IMR-90 (cell line): ENCODE results near the gene TIE1. TPM values are rescaled to one million over a fixed set of nuclear protein-coding genes. Genes with fewer than 3 reads are reported as not detected.

ENCODE experiments used
- ATAC-seq: fragments of 200-7000 bp; cut with Tn5 transposase; 2 replicates; pipeline ENCODE4 v1.9.1; 2020; ENCODE audit warnings: low read depth, mild to moderate bottlenecking, moderate library complexity
- BruUV-seq: library from RNA; stranded (reverse); fragments of 400-500 nt; replicated peaks from 2 replicates; lab custom pipeline; 2021; lab: Mats Ljungman, UMichigan
- CTCF ChIA-PET: fragments of 300-600 bp; formaldehyde crosslinking; extraction: SDS; loops from one replicate; lab custom pipeline; 2021; ENCODE audit warnings: antibody characterized with exemption; lab: Yijun Ruan, JAX
- POLR2A ChIA-PET: fragments of 300-600 bp; sonication (Branson Sonifier 250); formaldehyde crosslinking; loops from one replicate; lab custom pipeline; 2022; ENCODE audit warnings: antibody characterized with exemption; ENCODE audit not compliant: unreplicated experiment; lab: Charles Lee
- DNase-seq: peaks from one replicate; pipeline ENCODE4 v3.0.0; 2013
- H2AFZ ChIP-seq: replicated peaks from 2 replicates; pipeline ENCODE3; 2013; ENCODE audit warnings: low read length, mild to moderate bottlenecking; ENCODE audit not compliant: poor library complexity
- H2AK5ac ChIP-seq: 2 replicates; pipeline ENCODE4 v1.6.1; 2013; ENCODE audit warnings: low read depth, low read length, inconsistent platforms
- H2AK9ac ChIP-seq: replicated peaks from 2 replicates; pipeline ENCODE3; 2013; ENCODE audit warnings: mild to moderate bottlenecking, low read depth, low read length, moderate library complexity; ENCODE audit not compliant: poor library complexity
- H2BK120ac ChIP-seq: 2 replicates; pipeline ENCODE4 v1.6.1; 2013; ENCODE audit warnings: low read depth, low read length, inconsistent platforms
- H2BK15ac ChIP-seq: 3 replicates; pipeline ENCODE4 v1.6.1; 2013; ENCODE audit warnings: low read depth, low read length, inconsistent platforms
- H2BK20ac ChIP-seq: 2 replicates; pipeline ENCODE4 v1.6.1; 2013; ENCODE audit warnings: low read depth, mild to moderate bottlenecking, inconsistent platforms, low read length, moderate library complexity
- H2BK5ac ChIP-seq: 2 replicates; pipeline ENCODE4 v1.6.1; 2013; ENCODE audit warnings: mild to moderate bottlenecking, low read depth, low read length, inconsistent platforms; ENCODE audit not compliant: poor library complexity, severe bottlenecking
- H3K14ac ChIP-seq: replicated peaks from 2 replicates; pipeline ENCODE4 v1.6.1; 2013; ENCODE audit warnings: low read depth, low read length, inconsistent platforms
- H3K18ac ChIP-seq: 2 replicates; pipeline ENCODE4 v1.6.1; 2013; ENCODE audit warnings: low read depth, low read length, control low read depth
- H3K23ac ChIP-seq: 2 replicates; pipeline ENCODE4 v1.6.1; 2013; ENCODE audit warnings: low read depth, low read length, inconsistent platforms
- H3K27ac ChIP-seq: 2 replicates; pipeline ENCODE4 v1.5.1; 2013; ENCODE audit warnings: mild to moderate bottlenecking, control low read depth, low read length; ENCODE audit not compliant: insufficient read depth
- H3K27me3 ChIP-seq: 2 replicates; pipeline ENCODE4 v1.6.1; 2013; ENCODE audit warnings: low read length; ENCODE audit not compliant: control insufficient read depth, insufficient read depth
- H3K36me3 ChIP-seq: 2 replicates; pipeline ENCODE4 v1.6.1; 2013; ENCODE audit warnings: low read length, mixed read lengths; ENCODE audit not compliant: control insufficient read depth, insufficient read depth
- H3K4ac ChIP-seq: 2 replicates; pipeline ENCODE4 v1.6.1; 2013; ENCODE audit warnings: low read depth, low read length, inconsistent platforms
- H3K4me1 ChIP-seq: 2 replicates; pipeline ENCODE4 v1.6.1; 2013; ENCODE audit warnings: low read length, mixed read lengths; ENCODE audit not compliant: control insufficient read depth, insufficient read depth
- H3K4me2 ChIP-seq: 2 replicates; pipeline ENCODE4 v1.6.1; 2013; ENCODE audit warnings: low read depth, mild to moderate bottlenecking, control low read depth, low read length, moderate library complexity
- H3K4me3 ChIP-seq: 2 replicates; pipeline ENCODE4 v1.5.1; 2013; ENCODE audit warnings: low read depth, mild to moderate bottlenecking, control low read depth, low read length, moderate library complexity; ENCODE audit not compliant: insufficient read depth
- H3K56ac ChIP-seq: 2 replicates; pipeline ENCODE4 v1.6.1; 2013; ENCODE audit warnings: low read length, inconsistent platforms; ENCODE audit not compliant: insufficient read depth; ENCODE audit errors: extremely low read depth
- H3K79me1 ChIP-seq, 2 experiments: 2 replicates each; pipeline ENCODE4 v1.6.1; 2013; ENCODE audit warnings: low read length in 2 of 2, inconsistent platforms in 1 of 2, low read depth in 1 of 2
- H3K9ac ChIP-seq: 2 replicates; pipeline ENCODE4 v1.6.1; 2013; ENCODE audit warnings: low read depth, low read length, control low read depth
- H3K9me1 ChIP-seq: 2 replicates; pipeline ENCODE4 v1.6.1; 2013; ENCODE audit warnings: low read length, inconsistent platforms; ENCODE audit not compliant: insufficient read depth
- H3K9me3 ChIP-seq: 2 replicates; pipeline ENCODE4 v1.6.1; 2013; ENCODE audit warnings: low read length; ENCODE audit not compliant: control insufficient read depth, insufficient read depth
- H4K20me1 ChIP-seq: 2 replicates; pipeline ENCODE4 v1.6.1; 2013; ENCODE audit warnings: low read length, inconsistent platforms; ENCODE audit not compliant: insufficient read depth
- H4K5ac ChIP-seq: 2 replicates; pipeline ENCODE4 v1.6.1; 2013; ENCODE audit warnings: mild to moderate bottlenecking, low read depth, low read length, control low read depth
- H4K8ac ChIP-seq, 2 experiments: 2 replicates each; pipeline ENCODE4 v1.6.1; 2013; ENCODE audit warnings: low read depth in 2 of 2, low read length in 2 of 2, control low read depth in 1 of 2, inconsistent platforms in 1 of 2
- H4K91ac ChIP-seq: 2 replicates; pipeline ENCODE4 v1.6.1; 2013; ENCODE audit warnings: low read depth, low read length, inconsistent platforms; ENCODE audit not compliant: insufficient read depth
- BHLHE40 ChIP-seq: fragments of 150-350 bp; IDR thresholded peaks from 2 replicates; pipeline ENCODE4 v1.6.1; 2016; ENCODE audit warnings: mild to moderate bottlenecking, low read depth, low read length
- CHD1 ChIP-seq: IDR thresholded peaks from 2 replicates; pipeline ENCODE4 v1.6.1; 2012; ENCODE audit warnings: low read depth, low read length, improper control_type of control experiment
- FOS ChIP-seq: fragments of 150-350 bp; IDR thresholded peaks from 2 replicates; pipeline ENCODE4 v1.6.1; 2016; ENCODE audit warnings: low read depth, low read length
- MAFK ChIP-seq: IDR thresholded peaks from 2 replicates; pipeline ENCODE4 v1.6.1; 2012; ENCODE audit warnings: low read depth, low read length, improper control_type of control experiment
- NFE2L2 ChIP-seq: fragments of 150-350 bp; IDR thresholded peaks from 2 replicates; pipeline ENCODE4 v1.6.1; 2016; ENCODE audit warnings: low read depth, mild to moderate bottlenecking, low read length
- POLR2A ChIP-seq: IDR thresholded peaks from 2 replicates; pipeline ENCODE4 v1.6.1; 2012; ENCODE audit warnings: mild to moderate bottlenecking, low read depth, low read length
- RAD21 ChIP-seq: IDR thresholded peaks from 2 replicates; pipeline ENCODE4 v1.6.1; 2012; ENCODE audit warnings: low read length, improper control_type of control experiment
- RCOR1 ChIP-seq: IDR thresholded peaks from 2 replicates; pipeline ENCODE4 v1.6.1; 2012; ENCODE audit warnings: mild to moderate bottlenecking, low read length, improper control_type of control experiment; ENCODE audit not compliant: insufficient replicate concordance
- RFX5 ChIP-seq: IDR thresholded peaks from 2 replicates; pipeline ENCODE4 v1.8.0; 2012; ENCODE audit warnings: low read depth, mild to moderate bottlenecking, low read length, moderate library complexity
- SMC3 ChIP-seq: fragments of 150-350 bp; IDR thresholded peaks from 2 replicates; pipeline ENCODE4 v1.6.1; 2016; ENCODE audit warnings: low read depth, mild to moderate bottlenecking, antibody characterized with exemption, low read length, moderate library complexity
- WGBS, 2 experiments: methylation state at CpG; one replicate each; pipeline versions ENCODE4 v1.1.5 to v1.1.7; 2013; ENCODE audit warnings: missing lambda C conversion rate in 2 of 2; ENCODE audit not compliant: insufficient read length in 1 of 2; ENCODE audit errors: extremely low coverage in 2 of 2; 5-methylcytosine and 5-hydroxymethylcytosine counted together
- dilution Hi-C: fragments of 300-500 bp; cut with HindIII; formaldehyde crosslinking; loops from one replicate; pipeline ENCODE4 v1.14.3; 2018; ENCODE audit warnings: low sequenced_read_pairs; ENCODE audit not compliant: unreplicated experiment
- in situ Hi-C: fragments of 300-500 bp; cut with MboI; formaldehyde crosslinking; loops from 3 replicates; pipeline ENCODE4 v1.14.3; 2019; ENCODE audit warnings: low sequenced_read_pairs, inconsistent platforms, mixed read lengths
- intact Hi-C: fragments of 100-400 bp; cut with micrococcal nuclease; formaldehyde crosslinking; loops from 2 replicates; pipeline ENCODE4 v1.10.0; 2022
- polyA plus RNA-seq, 3 experiments: library from polyadenylated mRNA; depleted of rRNA; stranded (reverse); fragments of >200 nt; gene quantifications; 2 replicates each; pipeline ENCODE4 v1.2.3, GENCODE V29; 2012; ENCODE audit warnings: low replicate concordance in 1 of 3
- total RNA-seq: library from RNA; depleted of rRNA; stranded (reverse); fragments of >200 nt; gene quantifications from 2 replicates; pipeline ENCODE4 v1.2.3, GENCODE V29; 2012
- TF ChIP-seq, protein P1 (sequence below): fragments of 150-350 bp; IDR thresholded peaks from 2 replicates; pipeline ENCODE4 v1.6.1; 2017; ENCODE audit warnings: mild to moderate bottlenecking, antibody characterized with exemption, low read length, low read depth
- TF ChIP-seq, protein P2 (sequence below): fragments of 150-350 bp; IDR thresholded peaks from 2 replicates; pipeline ENCODE4 v1.6.1; 2016; ENCODE audit warnings: low read depth, mild to moderate bottlenecking, low read length, moderate library complexity, borderline replicate concordance

TIE1 gene
- total and polyA plus RNA-seq, 2 of the 4 experiments (the other 2 are of a cell fraction): 2.3 to 7.5 TPM

DNA sequence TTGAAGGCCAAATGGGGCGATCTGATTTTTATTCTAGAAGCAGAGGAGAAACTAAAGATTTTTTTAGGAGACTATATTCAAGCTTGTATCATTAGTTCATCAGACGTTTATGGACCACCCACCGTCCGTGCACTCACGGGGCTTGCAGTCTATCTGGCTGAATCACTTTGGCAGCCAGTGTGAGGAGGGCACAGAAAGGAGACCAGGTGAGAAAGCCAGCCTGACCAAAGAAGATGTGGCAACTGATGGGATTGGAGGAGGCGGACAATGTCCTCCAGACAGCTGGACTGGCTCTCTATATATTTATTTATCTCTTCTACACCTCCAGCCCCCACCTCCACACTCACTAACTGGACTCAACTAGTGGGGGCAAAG, 67.9 kb downstream of the TIE1 start:
- Histone ChIP-seq H2BK20ac (no peak overlapping the region), H3K79me1 (peaks cover 34 to 79% of the 10 kb centered on the region in 2 experiments), H2BK15ac (peak overlapping the region; percentile 21; the same call in 1 of the 3 replicates), H3K4ac (peak overlapping the region; percentile 96), H4K20me1 (peaks cover 23% of the 10 kb centered on the region), H4K91ac (peak overlapping the region; percentile 85), H3K9me3 (no peaks in the 10 kb centered on the region), H3K4me1 (peaks cover 20% of the 10 kb centered on the region), H3K14ac (peak overlapping the region; percentile 98), H3K18ac (no peak overlapping the region), H3K27me3 (no peaks in the 10 kb centered on the region), H4K8ac (peak overlapping the region; percentile 73), H3K4me2 (peak overlapping the region; percentile 81), H3K23ac (peak overlapping the region; percentile 92), H2AK9ac (peak overlapping the region; percentile 29), H3K27ac (peak overlapping the region; percentile 79), H3K4me3 (peak overlapping the region; percentile 54), H2AK5ac (peak overlapping the region; percentile 99), H3K9ac (peak overlapping the region; percentile 77), H2BK5ac (peak overlapping the region; percentile 92), H3K36me3 (peaks cover 24% of the 10 kb centered on the region), H2BK120ac (0 out of 2 replicates have a peak overlapping the region, but pooled peaks have one; percentile 71), H3K9me1 (peaks cover 17% of the 10 kb centered on the region), H2AFZ (no peak overlapping the region), H3K56ac (peak overlapping the region; percentile 92), H4K5ac (peak overlapping the region; percentile 13; the same call in 1 of the 2 replicates)
- intact Hi-C loops (loop anchor here (1.0 kb wide), 1 partner anchor 21 kb away; the partner anchor contains the start of genes MED8 and SZT2), in situ Hi-C loops (no loop called here), dilution Hi-C loops (no loop called here)
- ChIA-PET CTCF (interaction anchor here (1.0 to 1.2 kb wide), 2 partner anchors 10 to 19 kb away, joined by 3 read pairs; partner anchors contain the start of gene CDC20), POLR2A (interaction anchor here (0.6 to 1.4 kb wide), 3 partner anchors 10 to 489 kb away, joined by 4 read pairs; partner anchors contain the start of gene CDC20)
- ATAC-seq (no peak), DNase-seq (no peak)
- BruUV-seq: no TSS peak
- TF ChIP-seq CHD1 (no peak), BHLHE40 (no peak), NFE2L2 (no peak), POLR2A (no peak), FOS (no peak), MAFK (no peak), SMC3 (no peak), RFX5 (no peak), RAD21 (no peak), RCOR1 (no peak)
- TF ChIP-seq, protein P1, sequence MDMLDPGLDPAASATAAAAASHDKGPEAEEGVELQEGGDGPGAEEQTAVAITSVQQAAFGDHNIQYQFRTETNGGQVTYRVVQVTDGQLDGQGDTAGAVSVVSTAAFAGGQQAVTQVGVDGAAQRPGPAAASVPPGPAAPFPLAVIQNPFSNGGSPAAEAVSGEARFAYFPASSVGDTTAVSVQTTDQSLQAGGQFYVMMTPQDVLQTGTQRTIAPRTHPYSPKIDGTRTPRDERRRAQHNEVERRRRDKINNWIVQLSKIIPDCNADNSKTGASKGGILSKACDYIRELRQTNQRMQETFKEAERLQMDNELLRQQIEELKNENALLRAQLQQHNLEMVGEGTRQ: no peak
- TF ChIP-seq, protein P2, sequence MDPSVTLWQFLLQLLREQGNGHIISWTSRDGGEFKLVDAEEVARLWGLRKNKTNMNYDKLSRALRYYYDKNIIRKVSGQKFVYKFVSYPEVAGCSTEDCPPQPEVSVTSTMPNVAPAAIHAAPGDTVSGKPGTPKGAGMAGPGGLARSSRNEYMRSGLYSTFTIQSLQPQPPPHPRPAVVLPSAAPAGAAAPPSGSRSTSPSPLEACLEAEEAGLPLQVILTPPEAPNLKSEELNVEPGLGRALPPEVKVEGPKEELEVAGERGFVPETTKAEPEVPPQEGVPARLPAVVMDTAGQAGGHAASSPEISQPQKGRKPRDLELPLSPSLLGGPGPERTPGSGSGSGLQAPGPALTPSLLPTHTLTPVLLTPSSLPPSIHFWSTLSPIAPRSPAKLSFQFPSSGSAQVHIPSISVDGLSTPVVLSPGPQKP: no peak
- no CpG with 5 or more reads among the region's 6 CpGs for WGBS, 2 experiments
